AG10803 (cell line): Measurements from ENCODE around the gene BST1.

Experiments used
- DNase-seq: peaks from one replicate; pipeline ENCODE4 v3.0.0; 2010; ENCODE audit warnings: low read depth
- H3K4me3 ChIP-seq: 2 replicates; pipeline ENCODE4 v1.5.1; 2011; ENCODE audit warnings: mild to moderate bottlenecking, low read length, control low read depth
- TF ChIP-seq, protein P1 (sequence below): conservative IDR thresholded peaks from 2 replicates; pipeline ENCODE4 v1.5.1; 2011; ENCODE audit warnings: mild to moderate bottlenecking, low read length, control low read depth, inconsistent platforms

BST1 gene

DNA sequence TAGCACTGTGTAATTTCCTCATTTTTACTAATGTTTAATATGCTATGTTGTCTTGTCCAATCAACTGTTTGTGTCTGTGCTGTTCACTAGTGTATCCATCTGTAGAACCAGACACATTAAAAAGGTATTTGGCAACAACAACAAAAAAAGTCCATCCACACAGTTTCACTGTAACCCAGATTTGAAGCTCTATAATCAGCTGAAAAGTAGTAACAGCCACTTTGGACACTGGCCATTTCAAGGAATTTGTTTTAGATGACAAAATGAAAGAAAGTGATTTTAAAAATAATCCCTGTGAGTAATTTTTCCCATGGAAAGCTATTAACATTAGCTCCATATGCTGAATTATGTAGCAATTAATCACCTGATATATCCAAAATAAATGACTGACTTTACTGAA is 45.5 kb upstream of the BST1 start:
- no peak overlapping the region for H3K4me3 ChIP-seq
- TF ChIP-seq, protein P1, sequence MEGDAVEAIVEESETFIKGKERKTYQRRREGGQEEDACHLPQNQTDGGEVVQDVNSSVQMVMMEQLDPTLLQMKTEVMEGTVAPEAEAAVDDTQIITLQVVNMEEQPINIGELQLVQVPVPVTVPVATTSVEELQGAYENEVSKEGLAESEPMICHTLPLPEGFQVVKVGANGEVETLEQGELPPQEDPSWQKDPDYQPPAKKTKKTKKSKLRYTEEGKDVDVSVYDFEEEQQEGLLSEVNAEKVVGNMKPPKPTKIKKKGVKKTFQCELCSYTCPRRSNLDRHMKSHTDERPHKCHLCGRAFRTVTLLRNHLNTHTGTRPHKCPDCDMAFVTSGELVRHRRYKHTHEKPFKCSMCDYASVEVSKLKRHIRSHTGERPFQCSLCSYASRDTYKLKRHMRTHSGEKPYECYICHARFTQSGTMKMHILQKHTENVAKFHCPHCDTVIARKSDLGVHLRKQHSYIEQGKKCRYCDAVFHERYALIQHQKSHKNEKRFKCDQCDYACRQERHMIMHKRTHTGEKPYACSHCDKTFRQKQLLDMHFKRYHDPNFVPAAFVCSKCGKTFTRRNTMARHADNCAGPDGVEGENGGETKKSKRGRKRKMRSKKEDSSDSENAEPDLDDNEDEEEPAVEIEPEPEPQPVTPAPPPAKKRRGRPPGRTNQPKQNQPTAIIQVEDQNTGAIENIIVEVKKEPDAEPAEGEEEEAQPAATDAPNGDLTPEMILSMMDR = no peak
- peak; percentile 37 for DNase-seq

DNA sequence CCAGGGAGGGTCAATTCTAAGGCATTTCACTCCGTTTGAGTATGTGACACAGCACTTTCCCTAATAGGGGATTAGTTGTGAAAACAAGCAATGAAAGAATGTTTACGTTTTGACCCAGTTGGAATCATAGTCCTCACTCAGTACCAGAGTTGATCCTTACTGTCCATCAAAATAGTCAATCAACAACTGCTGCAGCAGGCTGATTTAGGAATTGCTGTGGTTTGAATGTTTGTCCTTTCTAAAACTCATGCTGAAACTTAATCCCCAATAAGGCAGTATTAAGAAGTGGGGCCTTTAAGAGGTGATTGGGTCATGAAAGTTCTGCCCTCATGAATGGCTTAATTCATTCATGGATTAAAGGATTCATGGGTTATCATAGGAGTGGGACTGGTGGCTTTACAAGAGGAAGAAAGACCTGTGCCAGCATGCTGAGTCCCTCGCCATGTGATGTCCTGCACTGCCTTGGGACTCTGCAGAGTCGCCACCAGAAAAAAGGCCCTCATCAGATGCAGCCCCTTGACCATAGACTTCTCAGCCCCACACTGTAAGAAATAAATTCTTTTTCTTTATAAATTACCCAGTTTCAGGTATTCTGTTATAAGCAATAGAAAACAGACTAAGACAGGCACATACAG is 44.6 kb upstream of the BST1 start:
- DNase-seq = no peak
- no peak overlapping the region for H3K4me3 ChIP-seq

DNA sequence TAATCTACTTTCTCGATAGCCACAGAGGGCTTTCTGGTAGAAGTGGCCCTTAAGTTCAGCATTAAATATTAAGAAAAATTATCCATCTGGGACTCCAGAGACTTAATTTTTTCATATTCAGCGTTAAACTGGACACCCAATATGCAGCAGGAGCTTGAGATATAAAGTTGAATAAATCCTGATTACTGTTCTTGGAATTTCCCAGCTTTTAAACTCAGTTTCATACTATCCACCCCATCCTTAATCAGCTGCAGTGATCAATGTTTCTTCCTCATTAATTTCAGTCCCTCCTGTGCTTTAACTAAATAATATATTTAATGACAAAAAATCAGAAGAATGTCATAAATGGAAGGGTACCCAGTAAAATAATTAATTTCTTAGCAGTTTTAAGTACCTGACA is 44.1 kb upstream of the BST1 start:
- DNase-seq = no peak
- no peak overlapping the region for H3K4me3 ChIP-seq
- TF ChIP-seq, protein P1 = no peak

More for the DNA sequence above, 44.6 kb upstream of the BST1 start:
- TF ChIP-seq, protein P1 = no peak

DNA sequence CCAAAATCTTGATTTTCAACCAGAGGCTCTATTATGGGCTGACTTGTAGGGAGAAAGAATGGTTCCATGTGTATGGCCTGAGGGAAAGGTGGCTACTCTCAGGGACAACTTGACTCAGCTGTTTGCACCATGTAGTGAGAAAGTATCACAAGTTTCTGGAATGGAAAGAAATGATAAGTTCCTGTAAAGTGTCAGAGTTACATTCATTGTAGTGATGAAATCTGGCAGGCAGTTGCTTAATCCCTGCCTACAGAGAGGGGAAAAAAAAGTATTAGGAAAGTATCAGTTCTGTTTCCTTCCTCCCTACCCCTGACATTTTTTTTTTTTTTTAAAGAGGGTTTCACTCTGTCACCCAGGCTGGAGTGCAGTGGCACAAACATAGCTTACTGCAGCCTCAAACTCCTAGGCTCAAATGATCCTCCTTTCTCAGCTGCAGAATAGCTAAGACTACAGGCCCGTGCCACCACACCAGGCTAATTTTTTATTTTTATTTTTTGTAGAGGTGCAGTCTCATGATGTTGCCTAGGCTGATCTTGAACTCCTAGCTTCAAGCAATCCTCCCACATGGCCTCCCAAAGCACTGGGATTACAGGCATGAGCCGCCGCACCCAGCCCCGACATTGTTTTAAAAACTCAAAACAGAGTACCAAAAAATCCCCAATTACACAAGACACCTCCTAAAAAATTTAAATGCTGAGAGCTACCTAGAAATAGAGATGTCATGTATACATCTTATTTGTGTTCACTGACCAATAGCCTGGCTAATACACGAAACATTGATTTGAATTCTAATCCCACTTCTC is 42.9 kb upstream of the BST1 start:
- H3K4me3 ChIP-seq = no peak overlapping the region
- peak; percentile 82 for DNase-seq
- TF ChIP-seq, protein P1 = no peak

DNA sequence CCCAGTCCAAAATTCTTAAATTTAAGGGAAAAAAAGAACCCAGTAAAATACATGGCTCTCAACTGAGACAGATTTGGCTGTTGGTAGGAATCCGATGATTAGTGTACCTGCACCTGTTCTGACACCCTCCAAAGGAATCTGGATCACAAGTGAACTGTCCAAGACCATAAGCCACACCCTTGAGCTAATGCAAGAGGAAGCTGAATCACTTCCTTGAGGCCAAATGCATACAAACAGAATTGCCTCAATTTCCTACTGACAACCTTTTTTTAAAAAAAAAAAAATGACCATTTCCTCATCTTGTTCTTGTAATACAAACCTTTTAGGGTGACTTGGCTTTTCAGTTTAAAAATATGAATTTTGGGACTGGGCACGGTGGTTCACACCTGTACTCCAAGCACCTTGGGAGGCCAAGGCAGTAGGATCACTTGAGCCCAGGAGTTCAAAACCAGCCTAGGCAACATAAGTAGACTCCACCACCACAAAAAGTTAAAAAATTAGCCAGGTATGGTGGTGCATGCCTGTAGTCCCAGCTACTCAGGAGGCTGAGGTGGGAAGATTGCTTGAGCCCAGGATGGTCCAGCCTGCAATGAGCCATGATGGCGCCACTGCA is 37.0 kb upstream of the BST1 start:
- no peak for DNase-seq
- TF ChIP-seq, protein P1 = no peak
- no peak overlapping the region for H3K4me3 ChIP-seq

DNA sequence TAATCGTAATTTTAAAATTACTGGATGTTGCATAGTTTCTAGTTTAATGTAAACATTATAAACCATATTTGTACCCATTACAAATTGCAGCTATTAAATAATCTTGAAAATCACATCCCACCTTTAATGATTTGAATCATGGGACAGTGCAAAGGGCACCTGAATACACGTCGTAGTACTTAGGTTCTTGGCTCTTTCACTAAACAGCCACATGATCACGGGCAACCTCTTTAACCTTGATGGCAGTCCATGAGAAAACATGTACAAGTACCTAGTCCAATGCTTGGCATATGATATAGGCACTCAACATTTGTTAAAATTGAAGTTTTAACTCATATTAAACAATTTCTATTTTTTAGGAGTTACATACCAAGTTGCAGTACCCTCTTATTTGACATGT is 35.9 kb upstream of the BST1 start:
- TF ChIP-seq, protein P1 = no peak
- no peak for DNase-seq
- H3K4me3 ChIP-seq = no peak overlapping the region
